Measurements from ENCODE around the gene RALGAPB. TPM values are rescaled to one million over a fixed set of nuclear protein-coding genes. Genes with fewer than 3 reads are reported as not detected.

RALGAPB gene
- total RNA-seq, 1 experiment from 2014 or later = 36.7 TPM

DNA sequence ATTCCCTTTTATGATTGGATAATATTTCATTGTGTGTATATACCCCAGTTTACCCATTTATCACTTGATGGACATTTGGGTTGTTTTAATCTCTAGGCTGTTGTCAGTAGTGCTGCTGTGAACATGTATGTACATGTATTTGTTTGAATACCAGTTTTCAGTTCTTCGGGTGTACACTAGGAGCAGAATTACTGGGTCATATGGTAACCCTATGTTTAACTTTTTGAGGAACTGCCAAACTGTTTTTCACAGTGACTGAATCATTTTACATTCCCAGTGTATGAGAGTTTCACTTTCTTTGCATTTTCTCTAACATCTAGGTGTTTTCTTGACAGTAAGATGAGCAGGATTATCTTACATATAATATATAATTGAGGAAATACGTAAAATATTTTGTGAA lies 63.7 kb downstream of the RALGAPB start (continued):
- TF ChIP-seq CBFB (CRISPR knock-in tag; IDR thresholded peaks at IDR 0.05; ENCODE audit: low read depth) (no peak), ZNF423 (CRISPR knock-in tag; IDR thresholded peaks at IDR 0.05) (no peak), NFATC4 (CRISPR knock-in tag; IDR thresholded peaks at IDR 0.05) (no peak), GTF2I (CRISPR knock-in tag; conservative IDR thresholded peaks at IDR 0.05) (no peak)

DNA sequence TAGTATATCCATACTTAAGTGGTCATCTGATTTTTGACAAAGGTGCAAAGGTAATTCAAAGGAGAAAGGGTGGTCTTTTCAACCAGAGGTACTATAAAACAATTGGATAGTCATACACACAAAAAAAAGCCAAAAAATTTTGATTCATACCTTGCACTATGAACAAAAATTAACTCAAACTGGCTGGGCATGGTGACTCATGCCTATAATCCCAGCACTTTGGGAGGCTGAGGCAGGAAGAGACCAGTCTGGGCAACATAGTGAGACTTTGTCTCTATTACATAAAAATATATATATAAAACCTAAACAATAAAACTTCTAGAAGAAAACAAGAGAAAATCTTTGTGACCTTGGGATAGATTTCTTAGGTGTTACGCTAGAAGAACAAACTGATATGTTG lies 64.5 kb downstream of the RALGAPB start:
- ChIA-PET POLR2A (no interaction called here), CTCF (no interaction called here)
- ATAC-seq (no peak), DNase-seq (ENCODE audit: low spot score) (no peak)
- Mint-ChIP-seq H3K4me1 (no peaks in the 10 kb centered on the region), H3K27ac (no peak overlapping the region), H3K9me3 (no peaks in the 10 kb centered on the region), H3K4me3 (no peak overlapping the region), H3K27me3 (ENCODE audit: low read depth) (no peaks in the 10 kb centered on the region), H3K36me3 (peaks cover 63% of the 10 kb centered on the region)
- TF ChIP-seq NFATC4 (CRISPR knock-in tag; IDR thresholded peaks at IDR 0.05) (no peak), TP53 (CRISPR knock-in tag; IDR thresholded peaks at IDR 0.05) (no peak), TEAD4 (CRISPR knock-in tag; IDR thresholded peaks at IDR 0.05) (no peak), HMGXB4 (CRISPR knock-in tag; IDR thresholded peaks at IDR 0.05) (no peak), E2F5 (CRISPR knock-in tag; IDR thresholded peaks at IDR 0.05) (no peak), ZNF138 (CRISPR knock-in tag; conservative IDR thresholded peaks at IDR 0.05) (no peak), NR1H2 (CRISPR knock-in tag; IDR thresholded peaks at IDR 0.05) (no peak), SP1 (CRISPR knock-in tag; conservative IDR thresholded peaks at IDR 0.05) (no peak), CREB1 (CRISPR knock-in tag; IDR thresholded peaks at IDR 0.05) (no peak), NFE2L1 (CRISPR knock-in tag; IDR thresholded peaks at IDR 0.05) (no peak), ZNF121 (CRISPR knock-in tag; IDR thresholded peaks at IDR 0.05) (no peak), NFYB (CRISPR knock-in tag; conservative IDR thresholded peaks at IDR 0.05; ENCODE audit: low read depth) (no peak)
- TF ChIP-seq, protein P1, sequence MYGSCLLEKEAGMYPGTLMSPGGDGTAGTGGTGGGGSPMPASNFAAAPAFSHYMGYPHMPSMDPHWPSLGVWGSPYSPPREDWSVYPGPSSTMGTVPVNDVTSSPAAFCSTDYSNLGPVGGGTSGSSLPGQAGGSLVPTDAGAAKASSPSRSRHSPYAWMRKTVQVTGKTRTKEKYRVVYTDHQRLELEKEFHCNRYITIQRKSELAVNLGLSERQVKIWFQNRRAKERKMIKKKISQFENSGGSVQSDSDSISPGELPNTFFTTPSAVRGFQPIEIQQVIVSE (CRISPR knock-in tag; IDR thresholded peaks at IDR 0.05; ENCODE audit: borderline replicate concordance) = no peak
- TF ChIP-seq, protein P2, sequence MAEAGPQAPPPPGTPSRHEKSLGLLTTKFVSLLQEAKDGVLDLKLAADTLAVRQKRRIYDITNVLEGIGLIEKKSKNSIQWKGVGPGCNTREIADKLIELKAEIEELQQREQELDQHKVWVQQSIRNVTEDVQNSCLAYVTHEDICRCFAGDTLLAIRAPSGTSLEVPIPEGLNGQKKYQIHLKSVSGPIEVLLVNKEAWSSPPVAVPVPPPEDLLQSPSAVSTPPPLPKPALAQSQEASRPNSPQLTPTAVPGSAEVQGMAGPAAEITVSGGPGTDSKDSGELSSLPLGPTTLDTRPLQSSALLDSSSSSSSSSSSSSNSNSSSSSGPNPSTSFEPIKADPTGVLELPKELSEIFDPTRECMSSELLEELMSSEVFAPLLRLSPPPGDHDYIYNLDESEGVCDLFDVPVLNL (CRISPR knock-in tag; IDR thresholded peaks at IDR 0.05; ENCODE audit: borderline replicate concordance, low read depth) = no peak
- TF ChIP-seq, protein P3, sequence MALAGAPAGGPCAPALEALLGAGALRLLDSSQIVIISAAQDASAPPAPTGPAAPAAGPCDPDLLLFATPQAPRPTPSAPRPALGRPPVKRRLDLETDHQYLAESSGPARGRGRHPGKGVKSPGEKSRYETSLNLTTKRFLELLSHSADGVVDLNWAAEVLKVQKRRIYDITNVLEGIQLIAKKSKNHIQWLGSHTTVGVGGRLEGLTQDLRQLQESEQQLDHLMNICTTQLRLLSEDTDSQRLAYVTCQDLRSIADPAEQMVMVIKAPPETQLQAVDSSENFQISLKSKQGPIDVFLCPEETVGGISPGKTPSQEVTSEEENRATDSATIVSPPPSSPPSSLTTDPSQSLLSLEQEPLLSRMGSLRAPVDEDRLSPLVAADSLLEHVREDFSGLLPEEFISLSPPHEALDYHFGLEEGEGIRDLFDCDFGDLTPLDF (CRISPR knock-in tag; IDR thresholded peaks at IDR 0.05) = no peak
- TF ChIP-seq, protein P4, sequence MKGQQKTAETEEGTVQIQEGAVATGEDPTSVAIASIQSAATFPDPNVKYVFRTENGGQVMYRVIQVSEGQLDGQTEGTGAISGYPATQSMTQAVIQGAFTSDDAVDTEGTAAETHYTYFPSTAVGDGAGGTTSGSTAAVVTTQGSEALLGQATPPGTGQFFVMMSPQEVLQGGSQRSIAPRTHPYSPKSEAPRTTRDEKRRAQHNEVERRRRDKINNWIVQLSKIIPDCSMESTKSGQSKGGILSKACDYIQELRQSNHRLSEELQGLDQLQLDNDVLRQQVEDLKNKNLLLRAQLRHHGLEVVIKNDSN (CRISPR knock-in tag; IDR thresholded peaks at IDR 0.05) = no peak

DNA sequence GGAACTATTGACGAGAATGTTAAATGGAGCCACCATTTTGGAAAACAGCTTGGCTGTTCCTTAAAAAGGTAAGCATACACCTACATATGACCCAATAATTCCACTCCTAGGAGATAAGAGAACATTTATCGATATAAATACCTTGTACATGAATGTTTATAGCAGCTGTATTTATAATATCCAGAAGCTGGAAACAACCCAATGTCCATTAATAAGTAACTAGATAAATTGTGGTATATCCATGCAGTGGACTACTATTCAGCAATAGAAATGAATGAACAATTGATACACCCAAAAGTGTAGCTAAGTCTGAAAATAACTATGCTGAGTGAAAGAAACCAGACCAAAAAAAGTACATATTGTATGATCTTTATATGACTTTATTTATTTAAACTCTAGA lies 66.1 kb downstream of the RALGAPB start:
- H3K9me3 Mint-ChIP-seq = no peaks in the 10 kb centered on the region
- H3K36me3 Mint-ChIP-seq = peaks cover 59% of the 10 kb centered on the region
- POLR2A ChIA-PET = no interaction called here

More for the DNA sequence above, 66.1 kb downstream of the RALGAPB start:
- Mint-ChIP-seq H3K27ac (no peak overlapping the region), H3K4me1 (no peaks in the 10 kb centered on the region), H3K4me3 (no peak overlapping the region), H3K27me3 (ENCODE audit: low read depth) (no peaks in the 10 kb centered on the region)
- CTCF ChIA-PET = no interaction called here
- ATAC-seq (no peak), DNase-seq (ENCODE audit: low spot score) (no peak)
- no peak for TF ChIP-seq IRF1 (CRISPR knock-in tag; IDR thresholded peaks at IDR 0.05)
- TF ChIP-seq ZNF263 (CRISPR knock-in tag; IDR thresholded peaks at IDR 0.05; ENCODE audit: low read depth) = no peak
- TF ChIP-seq, protein P5, sequence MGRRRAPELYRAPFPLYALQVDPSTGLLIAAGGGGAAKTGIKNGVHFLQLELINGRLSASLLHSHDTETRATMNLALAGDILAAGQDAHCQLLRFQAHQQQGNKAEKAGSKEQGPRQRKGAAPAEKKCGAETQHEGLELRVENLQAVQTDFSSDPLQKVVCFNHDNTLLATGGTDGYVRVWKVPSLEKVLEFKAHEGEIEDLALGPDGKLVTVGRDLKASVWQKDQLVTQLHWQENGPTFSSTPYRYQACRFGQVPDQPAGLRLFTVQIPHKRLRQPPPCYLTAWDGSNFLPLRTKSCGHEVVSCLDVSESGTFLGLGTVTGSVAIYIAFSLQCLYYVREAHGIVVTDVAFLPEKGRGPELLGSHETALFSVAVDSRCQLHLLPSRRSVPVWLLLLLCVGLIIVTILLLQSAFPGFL (CRISPR knock-in tag; IDR thresholded peaks at IDR 0.05; ENCODE audit: borderline replicate concordance) = no peak
- TF ChIP-seq, protein P1 (CRISPR knock-in tag; IDR thresholded peaks at IDR 0.05; ENCODE audit: borderline replicate concordance) = no peak
- no peak for TF ChIP-seq ZNF416 (CRISPR knock-in tag; IDR thresholded peaks at IDR 0.05)
- no peak for TF ChIP-seq SOX15 (CRISPR knock-in tag; IDR thresholded peaks at IDR 0.05)
- TF ChIP-seq JAZF1 (CRISPR knock-in tag; IDR thresholded peaks at IDR 0.05) = no peak
- TF ChIP-seq ZNF219 (CRISPR knock-in tag; IDR thresholded peaks at IDR 0.05; ENCODE audit: borderline replicate concordance) = no peak
- TF ChIP-seq FOXK1 (CRISPR knock-in tag; IDR thresholded peaks at IDR 0.05) = no peak
